Esophagus muscularis mucosa (tissue), 4 donors: ENCODE data around the gene DNAH7.

Experiments
- EP300 ChIP-seq: sonication (generic); formaldehyde crosslinking; IDR thresholded peaks from one replicate; pipeline ENCODE4 v1.6.1; 2017; ENCODE audit warnings: antibody characterized with exemption
- POLR2A ChIP-seq: fragments of 450-650 bp; IDR thresholded peaks from one replicate; pipeline ENCODE4 v1.6.1; 2017; ENCODE audit warnings: antibody characterized with exemption, moderate library complexity, mild to moderate bottlenecking, low read depth
- POLR2AphosphoS5 ChIP-seq, 2 donors: sonication (generic); formaldehyde crosslinking; IDR thresholded peaks; one replicate each; pipeline ENCODE4 v1.6.1; 2017; ENCODE audit warnings: antibody characterized with exemption in 2 of 2
- TF ChIP-seq, protein P1 (sequence below), 3 experiments: fragments of 200-600 bp in 2 of 3; fragments of 450-650 bp in 1 of 3; sonication (generic) in 2 of 3; IDR thresholded peaks; one replicate each; pipeline ENCODE4 v1.5.1; 2017 to 2019; ENCODE audit warnings: antibody characterized with exemption in 3 of 3, mild to moderate bottlenecking in 2 of 3, moderate library complexity in 1 of 3

DNA sequence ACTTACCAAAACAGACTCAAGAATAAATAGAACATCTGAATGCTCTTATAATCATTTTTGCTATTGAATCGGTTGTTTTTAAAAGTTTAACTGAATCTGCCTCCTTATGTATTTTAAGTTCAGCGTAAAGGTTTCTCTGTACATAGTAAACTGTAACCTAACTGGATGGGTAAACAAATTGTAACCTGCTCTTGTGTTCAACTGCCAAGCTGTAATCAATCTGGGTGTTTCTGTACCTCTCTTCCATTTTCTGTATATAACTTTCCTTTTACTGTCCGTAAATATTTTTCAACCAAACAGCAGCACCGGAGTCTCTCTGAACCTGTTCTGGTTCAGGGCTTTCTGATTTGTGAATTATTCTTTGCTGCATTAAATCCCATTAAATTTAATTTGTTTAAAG lies 27.6 kb upstream of the DNAH7 start:
- TF ChIP-seq, protein P1, sequence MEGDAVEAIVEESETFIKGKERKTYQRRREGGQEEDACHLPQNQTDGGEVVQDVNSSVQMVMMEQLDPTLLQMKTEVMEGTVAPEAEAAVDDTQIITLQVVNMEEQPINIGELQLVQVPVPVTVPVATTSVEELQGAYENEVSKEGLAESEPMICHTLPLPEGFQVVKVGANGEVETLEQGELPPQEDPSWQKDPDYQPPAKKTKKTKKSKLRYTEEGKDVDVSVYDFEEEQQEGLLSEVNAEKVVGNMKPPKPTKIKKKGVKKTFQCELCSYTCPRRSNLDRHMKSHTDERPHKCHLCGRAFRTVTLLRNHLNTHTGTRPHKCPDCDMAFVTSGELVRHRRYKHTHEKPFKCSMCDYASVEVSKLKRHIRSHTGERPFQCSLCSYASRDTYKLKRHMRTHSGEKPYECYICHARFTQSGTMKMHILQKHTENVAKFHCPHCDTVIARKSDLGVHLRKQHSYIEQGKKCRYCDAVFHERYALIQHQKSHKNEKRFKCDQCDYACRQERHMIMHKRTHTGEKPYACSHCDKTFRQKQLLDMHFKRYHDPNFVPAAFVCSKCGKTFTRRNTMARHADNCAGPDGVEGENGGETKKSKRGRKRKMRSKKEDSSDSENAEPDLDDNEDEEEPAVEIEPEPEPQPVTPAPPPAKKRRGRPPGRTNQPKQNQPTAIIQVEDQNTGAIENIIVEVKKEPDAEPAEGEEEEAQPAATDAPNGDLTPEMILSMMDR (IDR thresholded peaks at IDR 0.05), result no peak
- TF ChIP-seq POLR2A (no peak), POLR2AphosphoS5 (IDR thresholded peaks at IDR 0.05) (no peak), EP300 (no peak)
